GM19240 (cell line): ENCODE data around the gene LYPLAL1.
"Not testable (repeated sequence)": the region's sequence is repeated elsewhere in the genome, so short reads cannot be mapped to it uniquely, and the experiment has no call there.

Experiments used
- DNase-seq: peaks from one replicate; pipeline ENCODE4 v3.0.0; 2011; ENCODE audit warnings: low spot score; ENCODE audit not compliant: insufficient read length

LYPLAL1 gene

DNA sequence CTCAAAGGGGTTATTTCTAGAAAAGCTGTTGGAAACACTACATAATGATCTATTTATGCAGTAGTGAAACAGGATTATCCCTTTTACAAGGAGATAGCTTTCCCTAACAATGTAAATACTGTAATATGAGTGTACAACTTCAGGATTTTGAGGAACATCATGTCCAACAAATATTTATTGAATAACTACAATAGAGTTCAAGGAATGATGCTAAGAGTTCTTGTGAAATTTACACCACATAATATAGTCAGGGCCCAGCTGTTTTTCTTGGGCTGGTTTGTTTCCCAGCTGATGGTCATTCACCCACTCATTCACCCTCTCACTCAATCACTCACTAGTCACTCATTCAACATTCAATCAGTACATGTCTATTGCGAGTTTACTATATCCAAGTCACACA lies 12.3 kb upstream of the LYPLAL1 start:
- no peak for DNase-seq

DNA sequence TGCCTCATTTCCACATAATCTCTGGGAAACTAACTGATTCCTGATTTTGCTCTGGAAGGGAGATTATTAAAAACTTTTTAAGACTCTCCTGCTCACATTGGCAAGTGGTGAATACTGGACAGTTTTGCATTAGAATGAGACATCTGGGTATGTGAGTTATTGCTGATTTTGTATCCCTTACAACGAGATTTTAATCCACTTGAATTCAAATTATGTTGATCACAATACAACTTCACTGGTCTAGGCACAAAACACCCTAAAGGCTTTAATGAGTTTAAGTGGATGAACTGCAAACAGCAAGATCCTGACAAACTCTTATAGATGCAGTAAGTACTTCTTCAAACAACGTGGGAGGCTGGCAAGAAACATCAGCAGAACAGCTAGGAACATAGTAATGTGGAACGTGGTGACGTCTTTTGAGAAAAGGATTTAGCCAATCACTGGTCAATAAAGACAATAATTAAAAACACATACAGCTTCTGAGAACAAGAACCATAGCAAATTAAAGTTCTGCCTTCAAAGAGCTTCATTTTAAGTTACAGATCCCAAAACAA lies 10.2 kb upstream of the LYPLAL1 start:
- no peak for DNase-seq

DNA sequence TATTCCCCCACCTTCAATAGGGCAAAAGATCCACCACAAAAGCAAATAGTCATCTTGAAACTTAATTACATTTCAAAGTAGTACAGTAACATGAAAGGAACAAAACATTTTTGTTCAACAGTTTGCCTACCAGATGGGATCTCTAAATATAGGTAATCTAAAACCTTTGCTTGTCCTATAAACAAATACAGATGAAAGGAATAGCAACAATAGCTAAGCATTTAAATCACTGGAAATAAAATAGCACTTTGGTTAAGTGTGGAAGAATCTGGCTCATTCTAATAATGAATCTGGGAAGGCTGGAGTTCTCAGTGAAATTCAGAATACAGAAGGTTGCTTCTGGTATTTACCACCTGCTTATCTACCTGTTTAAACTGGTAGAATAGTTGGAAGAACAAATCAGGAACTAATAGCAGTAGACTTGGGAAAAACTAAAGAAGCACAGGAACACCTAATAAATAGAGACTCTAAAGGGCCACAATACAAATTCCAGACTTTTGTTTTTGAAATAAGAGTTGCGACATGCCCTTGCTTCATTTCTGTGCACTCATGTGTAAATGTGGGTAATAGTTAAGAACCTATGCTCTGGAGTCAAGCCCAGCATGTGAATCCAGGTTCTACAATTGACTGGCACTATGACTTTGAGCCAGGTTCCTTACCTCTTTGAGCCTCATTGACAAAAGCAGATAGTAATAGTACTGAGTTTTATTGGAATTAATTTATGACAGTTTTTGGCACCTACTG lies 2.3 kb upstream of the LYPLAL1 start:
- DNase-seq = no peak

DNA sequence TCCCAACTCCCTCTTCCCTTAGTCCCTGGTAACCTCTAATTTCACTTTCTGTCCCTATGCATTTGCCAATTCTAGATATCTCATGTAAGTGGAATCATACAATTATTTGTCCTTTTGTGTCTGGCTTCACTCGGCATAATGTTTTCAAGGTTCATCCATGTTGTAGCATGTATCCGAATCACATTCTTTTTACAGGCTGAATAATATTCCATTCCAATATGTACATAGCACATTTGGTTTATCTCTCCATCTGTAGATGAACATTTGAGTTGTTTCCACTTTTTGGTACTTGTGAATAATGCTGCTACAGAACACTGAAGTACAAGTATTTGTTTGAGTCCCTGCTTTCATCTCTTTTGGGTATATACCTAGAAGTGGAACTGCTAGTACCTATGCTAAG lies 857 bp upstream of the LYPLAL1 start:
- DNase-seq = no peak

DNA sequence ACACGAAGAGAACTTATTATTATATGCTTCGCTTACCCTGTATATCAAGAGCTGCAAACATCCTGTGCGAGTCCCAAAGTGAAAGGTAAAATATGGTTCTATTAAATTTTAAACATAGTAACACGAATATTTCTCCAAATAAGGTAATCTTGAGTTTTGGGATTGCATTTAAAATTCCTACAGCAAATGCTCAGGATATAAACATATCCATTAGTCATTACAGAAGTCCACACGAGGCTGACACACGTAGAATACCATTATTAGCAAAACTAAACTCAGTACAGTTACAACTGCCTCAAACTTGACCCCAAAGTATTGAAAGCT lies 282 bp upstream of the LYPLAL1 start:
- no peak for DNase-seq

DNA sequence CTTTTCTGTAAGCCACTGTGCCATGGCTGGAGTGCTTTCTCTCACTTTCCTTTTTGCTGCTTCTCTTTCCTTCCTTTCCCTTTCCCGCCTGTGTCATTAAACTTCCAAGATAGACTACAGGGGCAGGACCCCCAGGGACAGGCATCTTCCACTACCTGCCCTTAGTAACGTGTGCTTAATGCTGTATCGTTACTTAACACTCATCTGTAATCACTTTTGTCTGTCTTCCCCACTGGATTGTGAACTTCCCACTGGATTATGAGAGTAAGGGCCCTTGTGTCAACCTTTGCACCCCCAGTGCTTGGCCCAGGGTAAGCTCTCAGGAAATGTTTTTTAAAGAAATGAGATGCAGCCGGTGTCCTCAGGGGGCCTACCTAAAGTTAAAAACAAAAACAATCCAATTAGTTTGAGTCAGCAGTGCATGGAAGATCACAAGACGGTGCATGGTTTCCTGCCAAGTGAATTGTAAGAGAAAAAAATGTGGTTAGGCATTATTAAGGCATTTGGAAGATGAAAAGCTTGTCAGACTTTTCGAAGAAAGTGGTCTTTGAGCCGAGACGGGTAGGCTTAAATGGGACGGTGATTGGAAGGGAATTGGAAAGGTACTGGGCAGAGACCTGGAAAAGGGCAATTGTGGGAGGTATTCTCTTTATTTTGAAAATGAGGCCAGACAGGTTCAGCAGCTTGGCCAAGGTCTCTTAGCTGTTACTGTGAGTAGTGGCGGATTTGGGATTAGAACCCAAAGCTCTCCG lies 958 bp downstream of the LYPLAL1 start:
- DNase-seq = no peak

DNA sequence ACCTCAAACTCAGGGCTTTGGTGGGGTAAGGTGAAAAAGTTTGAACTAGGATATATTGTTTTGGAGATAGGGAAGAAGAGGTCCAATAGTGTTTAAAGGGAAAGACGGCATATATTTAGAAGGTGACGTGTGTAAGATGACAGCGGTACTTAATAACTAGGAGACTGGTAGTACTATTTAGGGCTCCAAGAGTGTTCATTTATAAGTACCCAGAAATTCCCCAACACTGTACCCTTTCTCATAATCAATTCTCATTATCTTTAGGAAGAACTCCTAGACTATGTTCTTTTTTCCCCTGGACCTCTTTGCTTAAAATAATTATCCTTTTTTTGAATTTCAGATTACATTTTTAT lies 1.5 kb downstream of the LYPLAL1 start:
- DNase-seq = no peak

DNA sequence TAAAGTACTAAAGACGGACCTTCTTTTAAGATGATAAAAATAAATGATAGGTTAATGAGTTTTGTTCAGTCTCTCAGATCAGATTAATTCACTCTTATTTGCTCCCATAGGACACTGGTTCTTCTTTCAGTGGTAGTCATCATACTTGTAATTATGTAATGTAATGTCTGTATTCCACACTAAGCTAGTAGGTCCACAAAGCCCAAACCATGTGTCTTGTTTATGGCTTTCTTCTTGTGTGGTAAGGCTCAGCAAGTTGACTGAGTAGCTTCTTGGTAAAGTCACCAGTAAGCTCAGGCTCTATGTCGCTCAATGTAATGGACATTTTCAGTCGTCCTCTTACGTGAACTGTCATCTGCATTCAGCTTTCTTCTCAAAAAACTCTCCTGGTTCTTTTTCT lies 2.5 kb downstream of the LYPLAL1 start:
- no peak for DNase-seq

DNA sequence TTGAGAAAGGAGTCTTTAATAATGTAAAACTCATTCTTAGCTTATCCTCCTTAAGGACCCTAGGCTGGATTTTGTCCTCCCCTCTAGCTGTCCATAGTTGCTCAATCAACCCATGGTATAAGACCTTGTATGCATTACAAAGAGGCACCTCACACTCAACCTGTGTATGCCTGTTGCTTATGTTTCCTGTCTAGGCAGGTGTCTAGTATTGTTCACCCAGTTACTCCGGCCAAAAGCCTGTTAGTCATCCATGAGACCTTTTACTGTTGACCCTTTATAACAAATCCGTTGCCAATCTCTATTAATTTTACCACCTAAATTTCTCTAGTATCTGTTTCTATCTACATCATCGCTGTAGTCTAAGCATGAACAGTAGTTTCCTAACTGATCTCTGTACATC lies 3.7 kb downstream of the LYPLAL1 start:
- DNase-seq = no peak

DNA sequence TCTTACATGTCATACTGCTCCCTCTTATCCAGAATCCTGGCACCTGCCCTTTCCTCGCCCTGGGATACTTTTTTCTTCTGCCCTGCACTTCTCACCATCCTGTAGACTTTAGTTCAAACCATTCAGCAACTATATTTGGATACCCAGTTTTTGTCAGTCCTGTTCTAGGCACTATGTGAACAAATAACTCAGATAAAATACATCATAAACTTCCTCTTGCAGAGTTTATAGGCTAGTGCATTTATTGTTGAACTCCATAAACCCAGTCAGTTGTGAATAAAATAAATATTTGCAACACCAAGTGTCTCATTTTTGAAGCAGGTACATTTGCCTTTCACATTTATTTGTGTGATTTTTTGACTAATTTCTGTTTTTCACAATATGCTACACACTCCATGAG lies 4.3 kb downstream of the LYPLAL1 start:
- DNase-seq = no peak

DNA sequence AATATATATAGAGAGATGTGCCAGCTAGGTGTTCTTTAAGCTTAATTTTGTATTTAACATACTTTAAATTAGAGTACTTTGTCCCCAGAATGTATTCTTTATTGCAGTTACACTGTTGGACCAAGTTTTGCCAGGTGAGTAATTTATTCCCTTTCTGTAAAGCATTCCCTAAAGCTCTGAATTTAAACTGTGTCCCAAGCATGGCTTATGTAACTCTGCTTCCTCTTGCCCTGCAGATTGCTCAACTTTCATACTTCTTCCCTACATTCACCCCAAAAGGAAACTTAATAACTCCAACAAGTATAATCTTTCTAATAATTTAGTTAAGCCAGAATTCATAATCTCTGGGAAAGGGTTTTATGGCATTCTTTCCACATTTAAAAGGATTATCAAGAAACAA lies 5.6 kb downstream of the LYPLAL1 start:
- DNase-seq = no peak

DNA sequence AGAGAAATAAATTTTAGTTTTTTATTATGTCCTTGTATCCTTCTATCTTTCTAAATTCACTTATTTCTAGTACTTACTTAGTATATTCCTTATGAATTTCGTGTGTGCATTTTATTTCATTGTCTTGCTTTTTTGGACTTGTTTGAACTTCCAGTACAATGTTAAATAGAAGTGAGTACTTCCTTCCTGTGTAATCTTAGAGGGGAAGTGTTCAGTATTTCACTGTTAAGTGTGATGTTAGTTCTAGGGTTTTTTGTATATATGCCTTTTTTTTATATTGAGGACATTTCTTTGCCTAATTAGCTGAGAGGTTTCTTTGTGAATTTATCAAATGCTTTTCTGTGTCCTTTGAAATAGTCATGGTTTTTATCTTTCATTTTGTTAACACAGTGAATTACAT lies 10.7 kb downstream of the LYPLAL1 start:
- DNase-seq = no peak

DNA sequence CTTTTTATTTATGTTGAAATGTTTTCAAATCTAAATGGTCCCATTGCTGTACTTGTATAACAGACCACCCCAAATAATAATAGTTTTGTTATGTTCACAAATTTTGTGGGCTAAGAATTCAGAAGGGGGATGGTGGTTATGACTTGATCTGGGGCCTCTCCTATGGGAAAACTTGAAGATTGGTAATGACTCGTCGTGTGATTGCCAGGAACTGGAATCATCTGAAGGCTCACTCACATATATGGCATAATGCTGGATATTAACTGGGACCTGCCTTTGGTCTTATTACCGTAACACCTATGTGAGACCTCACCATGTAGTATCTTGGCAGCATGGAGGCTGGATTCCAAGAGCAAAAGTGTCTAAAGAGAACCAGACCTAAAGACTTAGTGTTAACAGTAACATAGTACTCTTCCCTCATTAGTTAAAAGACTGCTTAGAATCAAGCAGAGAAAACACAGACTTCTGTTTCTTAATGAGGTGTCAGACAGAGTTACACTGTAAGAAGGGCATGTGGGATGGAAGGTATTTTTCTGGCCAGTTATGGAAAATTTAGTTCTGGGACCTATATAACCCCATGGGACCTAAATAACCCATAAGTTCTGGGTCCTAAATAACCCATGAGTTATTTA lies 11.9 kb downstream of the LYPLAL1 start:
- DNase-seq = no peak

DNA sequence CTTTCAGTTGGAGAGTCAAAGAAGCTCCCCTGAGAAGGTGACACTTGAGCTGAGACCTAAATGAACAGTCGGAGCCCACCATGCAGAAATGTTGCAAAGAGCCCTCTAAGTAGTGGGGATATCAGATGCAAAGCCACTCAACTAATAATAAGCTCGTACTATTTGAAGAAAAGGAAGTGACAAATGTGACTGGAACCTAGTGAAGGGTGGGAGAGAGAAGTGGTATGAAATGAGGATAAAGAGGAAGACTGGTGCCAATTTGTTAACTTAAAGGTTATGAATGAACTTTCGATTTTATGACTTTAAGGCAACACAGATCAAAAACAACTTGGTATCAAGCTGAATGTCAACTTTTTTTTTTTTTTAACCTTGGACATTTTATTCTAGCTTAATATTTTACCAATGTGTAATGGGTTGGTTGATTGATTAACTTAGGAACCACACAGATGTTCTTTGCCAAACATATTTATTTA lies 14.7 kb downstream of the LYPLAL1 start:
- DNase-seq = no peak

DNA sequence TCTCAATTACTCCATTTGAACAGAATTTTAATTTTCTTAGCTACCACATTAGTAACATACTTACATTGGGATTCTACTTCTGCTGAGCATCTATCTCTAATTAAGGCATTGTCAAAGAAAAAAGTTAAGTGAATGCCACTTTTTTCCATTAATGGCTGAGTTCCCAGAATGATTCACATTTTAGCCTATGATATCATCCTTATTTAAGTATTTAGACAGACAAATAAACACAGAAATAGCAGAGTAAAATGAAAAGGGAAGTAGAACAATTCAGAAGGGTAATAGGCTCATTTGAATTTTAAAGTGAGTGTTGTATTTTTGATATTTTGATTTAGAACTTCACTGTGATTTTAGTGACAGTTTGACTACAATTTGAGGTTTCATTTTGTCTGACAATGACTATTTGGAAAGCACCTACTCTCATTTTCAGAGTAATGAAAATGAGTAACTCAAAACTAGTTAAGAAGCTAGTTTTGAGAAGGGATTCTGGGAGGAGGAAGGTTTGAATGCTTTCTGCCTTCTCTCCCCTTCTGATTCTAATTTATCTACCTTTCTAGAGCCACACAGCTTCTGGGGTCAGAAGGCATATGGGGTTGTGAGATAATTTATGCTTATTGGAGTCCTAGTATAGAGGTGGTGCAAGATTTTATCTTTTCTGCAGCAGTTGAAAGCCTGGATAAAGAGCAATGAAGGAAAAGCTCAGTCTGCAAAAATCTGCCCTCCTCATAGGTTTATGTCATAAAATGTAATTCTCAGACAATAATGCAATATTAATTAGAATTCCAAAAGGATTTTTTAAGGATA lies 15.5 kb downstream of the LYPLAL1 start:
- no peak for DNase-seq

DNA sequence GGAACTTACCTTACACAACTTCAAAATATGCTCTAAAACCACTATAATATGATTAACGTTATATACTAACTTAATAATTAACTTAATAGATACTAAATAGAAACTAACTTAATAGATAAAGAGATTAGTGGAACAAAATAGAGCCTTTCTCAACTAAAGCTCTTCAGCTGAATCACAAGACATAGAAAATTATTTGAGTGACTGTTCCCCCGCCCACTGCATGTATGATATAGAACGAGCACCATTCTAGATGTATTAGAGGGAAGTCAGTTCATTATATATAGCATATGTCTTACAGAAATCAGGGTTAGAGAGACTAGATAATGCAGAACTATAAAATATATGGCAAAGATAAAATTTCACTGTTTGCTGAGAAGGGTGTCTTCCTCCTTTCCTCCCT lies 16.3 kb downstream of the LYPLAL1 start:
- DNase-seq = no peak

DNA sequence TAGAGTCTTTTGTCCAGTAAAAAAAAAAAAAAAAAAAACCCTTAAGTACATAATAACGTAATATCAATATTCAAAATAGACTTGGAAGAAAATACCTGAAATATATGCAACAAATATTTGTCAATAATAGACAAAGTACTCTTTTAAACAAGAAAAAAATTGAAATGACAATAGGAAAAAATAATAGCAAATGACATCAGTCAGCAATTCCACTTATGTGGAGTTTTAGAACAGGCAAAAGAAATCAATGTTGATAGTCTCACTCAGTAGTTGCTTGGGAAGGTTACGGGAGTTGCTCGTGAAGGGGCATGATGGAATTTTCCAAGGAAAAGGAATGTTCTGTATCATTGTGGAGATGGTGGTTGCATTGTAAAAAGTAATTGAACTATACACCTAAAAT lies 16.9 kb downstream of the LYPLAL1 start:
- no peak for DNase-seq

DNA sequence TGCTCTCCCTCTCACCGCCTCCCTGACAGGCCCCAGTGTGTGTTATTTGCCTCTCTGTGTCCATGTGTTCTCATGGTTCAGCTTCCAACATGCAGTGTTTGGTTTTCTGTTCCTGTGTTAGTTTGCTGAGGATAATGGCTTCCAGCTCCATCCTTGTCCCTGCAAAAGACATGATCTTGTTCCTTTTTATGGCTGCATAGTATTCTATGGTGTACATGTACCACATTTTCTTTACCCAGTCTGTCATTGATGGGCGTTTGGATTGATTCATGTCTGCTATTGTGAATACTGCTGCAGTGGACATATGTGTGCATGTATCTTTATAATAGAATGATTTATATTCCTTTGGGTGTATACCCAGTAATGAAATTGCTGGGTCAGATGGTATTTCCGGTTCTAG lies 22.2 kb downstream of the LYPLAL1 start:
- DNase-seq = not testable (repeated sequence)

DNA sequence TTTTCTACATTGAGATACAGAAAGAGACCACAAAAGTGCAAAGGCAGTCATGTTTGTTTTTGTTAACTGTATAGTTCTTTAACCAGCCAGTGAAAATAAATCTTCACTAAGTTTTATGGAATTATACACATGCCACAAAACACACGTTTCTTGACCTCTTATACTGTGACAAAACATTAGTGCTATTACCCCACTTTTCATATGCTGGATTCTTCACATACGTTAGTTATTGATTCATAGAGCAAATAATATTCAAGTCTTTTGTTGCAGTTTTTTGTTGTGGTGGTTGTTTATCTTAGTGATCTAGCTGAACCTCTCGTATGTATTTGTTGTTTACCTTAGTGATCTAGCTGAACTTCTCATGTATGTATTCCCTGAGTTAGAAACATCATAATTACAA lies 28.0 kb downstream of the LYPLAL1 start:
- DNase-seq = no peak

DNA sequence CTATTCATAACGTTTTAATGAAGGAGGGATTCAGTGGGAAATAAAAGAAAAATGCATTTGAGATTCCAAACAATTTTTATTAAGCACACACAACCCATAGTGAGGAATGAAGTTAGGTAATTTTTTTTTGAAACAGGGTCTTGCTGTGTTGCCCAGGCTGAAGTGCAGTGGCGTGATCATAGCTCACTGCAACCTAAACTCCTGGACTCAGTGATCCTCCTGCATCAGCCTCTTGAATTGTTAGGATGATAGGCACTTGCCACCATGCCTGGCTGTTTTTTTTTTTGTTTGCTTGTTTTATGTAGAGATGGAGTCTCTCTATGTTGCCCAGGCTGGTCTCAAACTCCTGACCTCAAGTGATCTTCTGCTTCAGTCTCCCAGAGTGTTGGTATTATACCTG lies 28.9 kb downstream of the LYPLAL1 start:
- no peak for DNase-seq

DNA sequence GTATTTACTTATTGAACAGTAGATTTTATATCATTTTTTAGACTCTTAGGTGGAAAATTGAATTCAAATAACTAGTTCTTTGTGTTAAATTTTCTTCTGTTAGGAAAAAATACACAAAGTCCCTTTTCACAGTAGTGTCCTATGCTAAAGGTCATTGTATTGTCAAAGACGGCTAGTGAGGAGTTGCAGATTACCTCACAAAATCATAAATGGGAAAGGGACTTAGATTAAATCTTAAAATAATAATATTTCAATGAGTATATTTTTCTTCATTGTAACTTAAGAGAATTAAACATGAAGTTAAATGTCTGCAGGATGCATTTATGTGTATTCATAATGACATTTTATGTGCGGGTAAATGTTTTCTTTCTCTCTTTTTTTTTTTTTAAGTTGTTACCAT lies 32.7 kb downstream of the LYPLAL1 start:
- no peak for DNase-seq

DNA sequence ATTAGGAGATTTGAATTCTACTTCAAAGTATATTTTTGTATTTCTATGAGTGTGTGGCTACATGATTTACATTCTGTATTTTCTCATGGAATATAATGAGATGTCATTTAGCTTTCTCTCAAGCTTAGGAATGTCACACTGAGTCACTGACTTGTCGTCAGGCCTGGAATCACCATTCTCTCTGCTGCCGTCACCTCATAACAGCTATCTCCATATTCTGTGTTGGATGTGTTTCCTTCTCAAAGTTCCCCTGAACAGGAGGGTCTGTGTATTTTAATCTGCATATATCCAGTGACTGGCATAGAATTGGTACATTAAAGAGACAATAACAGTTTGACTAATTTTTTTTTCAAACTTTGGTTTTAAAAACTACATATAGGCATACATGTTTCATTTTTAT lies 35.9 kb downstream of the LYPLAL1 start:
- DNase-seq = no peak
